IMR-90 (cell line): ENCODE measurements around the gene NPAS2. TPM values are rescaled to one million over a fixed set of nuclear protein-coding genes. Genes with fewer than 3 reads are reported as not detected.

Experiments
- ATAC-seq: fragments of 200-7000 bp; cut with Tn5 transposase; 2 replicates; pipeline ENCODE4 v1.9.1; 2020; ENCODE audit warnings: low read depth, mild to moderate bottlenecking, moderate library complexity
- BruUV-seq: library from RNA; stranded (reverse); fragments of 400-500 nt; replicated peaks from 2 replicates; lab custom pipeline; 2021; lab: Mats Ljungman, UMichigan
- CTCF ChIA-PET: fragments of 300-600 bp; formaldehyde crosslinking; extraction: SDS; loops from one replicate; lab custom pipeline; 2021; ENCODE audit warnings: antibody characterized with exemption; lab: Yijun Ruan, JAX
- POLR2A ChIA-PET: fragments of 300-600 bp; sonication (Branson Sonifier 250); formaldehyde crosslinking; loops from one replicate; lab custom pipeline; 2022; ENCODE audit warnings: antibody characterized with exemption; ENCODE audit not compliant: unreplicated experiment; lab: Charles Lee
- DNase-seq: peaks from one replicate; pipeline ENCODE4 v3.0.0; 2013
- H2AFZ ChIP-seq: replicated peaks from 2 replicates; pipeline ENCODE3; 2013; ENCODE audit warnings: low read length, mild to moderate bottlenecking; ENCODE audit not compliant: poor library complexity
- H2AK5ac ChIP-seq: 2 replicates; pipeline ENCODE4 v1.6.1; 2013; ENCODE audit warnings: low read depth, low read length, inconsistent platforms
- H2AK9ac ChIP-seq: replicated peaks from 2 replicates; pipeline ENCODE3; 2013; ENCODE audit warnings: mild to moderate bottlenecking, low read depth, low read length, moderate library complexity; ENCODE audit not compliant: poor library complexity
- H2BK120ac ChIP-seq: 2 replicates; pipeline ENCODE4 v1.6.1; 2013; ENCODE audit warnings: low read depth, low read length, inconsistent platforms
- H2BK15ac ChIP-seq: 3 replicates; pipeline ENCODE4 v1.6.1; 2013; ENCODE audit warnings: low read depth, low read length, inconsistent platforms
- H2BK20ac ChIP-seq: 2 replicates; pipeline ENCODE4 v1.6.1; 2013; ENCODE audit warnings: low read depth, mild to moderate bottlenecking, inconsistent platforms, low read length, moderate library complexity
- H2BK5ac ChIP-seq: 2 replicates; pipeline ENCODE4 v1.6.1; 2013; ENCODE audit warnings: mild to moderate bottlenecking, low read depth, low read length, inconsistent platforms; ENCODE audit not compliant: poor library complexity, severe bottlenecking
- H3K14ac ChIP-seq: replicated peaks from 2 replicates; pipeline ENCODE4 v1.6.1; 2013; ENCODE audit warnings: low read depth, low read length, inconsistent platforms
- H3K18ac ChIP-seq: 2 replicates; pipeline ENCODE4 v1.6.1; 2013; ENCODE audit warnings: low read depth, low read length, control low read depth
- H3K23ac ChIP-seq: 2 replicates; pipeline ENCODE4 v1.6.1; 2013; ENCODE audit warnings: low read depth, low read length, inconsistent platforms
- H3K27ac ChIP-seq: 2 replicates; pipeline ENCODE4 v1.5.1; 2013; ENCODE audit warnings: mild to moderate bottlenecking, control low read depth, low read length; ENCODE audit not compliant: insufficient read depth
- H3K27me3 ChIP-seq: 2 replicates; pipeline ENCODE4 v1.6.1; 2013; ENCODE audit warnings: low read length; ENCODE audit not compliant: control insufficient read depth, insufficient read depth
- H3K36me3 ChIP-seq: 2 replicates; pipeline ENCODE4 v1.6.1; 2013; ENCODE audit warnings: low read length, mixed read lengths; ENCODE audit not compliant: control insufficient read depth, insufficient read depth
- H3K4ac ChIP-seq: 2 replicates; pipeline ENCODE4 v1.6.1; 2013; ENCODE audit warnings: low read depth, low read length, inconsistent platforms
- H3K4me1 ChIP-seq: 2 replicates; pipeline ENCODE4 v1.6.1; 2013; ENCODE audit warnings: low read length, mixed read lengths; ENCODE audit not compliant: control insufficient read depth, insufficient read depth
- H3K4me2 ChIP-seq: 2 replicates; pipeline ENCODE4 v1.6.1; 2013; ENCODE audit warnings: low read depth, mild to moderate bottlenecking, control low read depth, low read length, moderate library complexity
- H3K4me3 ChIP-seq: 2 replicates; pipeline ENCODE4 v1.5.1; 2013; ENCODE audit warnings: low read depth, mild to moderate bottlenecking, control low read depth, low read length, moderate library complexity; ENCODE audit not compliant: insufficient read depth
- H3K56ac ChIP-seq: 2 replicates; pipeline ENCODE4 v1.6.1; 2013; ENCODE audit warnings: low read length, inconsistent platforms; ENCODE audit not compliant: insufficient read depth; ENCODE audit errors: extremely low read depth
- H3K79me1 ChIP-seq, 2 experiments: 2 replicates each; pipeline ENCODE4 v1.6.1; 2013; ENCODE audit warnings: low read length in 2 of 2, inconsistent platforms in 1 of 2, low read depth in 1 of 2
- H3K9ac ChIP-seq: 2 replicates; pipeline ENCODE4 v1.6.1; 2013; ENCODE audit warnings: low read depth, low read length, control low read depth
- H3K9me1 ChIP-seq: 2 replicates; pipeline ENCODE4 v1.6.1; 2013; ENCODE audit warnings: low read length, inconsistent platforms; ENCODE audit not compliant: insufficient read depth
- H3K9me3 ChIP-seq: 2 replicates; pipeline ENCODE4 v1.6.1; 2013; ENCODE audit warnings: low read length; ENCODE audit not compliant: control insufficient read depth, insufficient read depth
- H4K20me1 ChIP-seq: 2 replicates; pipeline ENCODE4 v1.6.1; 2013; ENCODE audit warnings: low read length, inconsistent platforms; ENCODE audit not compliant: insufficient read depth
- H4K5ac ChIP-seq: 2 replicates; pipeline ENCODE4 v1.6.1; 2013; ENCODE audit warnings: mild to moderate bottlenecking, low read depth, low read length, control low read depth
- H4K8ac ChIP-seq, 2 experiments: 2 replicates each; pipeline ENCODE4 v1.6.1; 2013; ENCODE audit warnings: low read depth in 2 of 2, low read length in 2 of 2, control low read depth in 1 of 2, inconsistent platforms in 1 of 2
- H4K91ac ChIP-seq: 2 replicates; pipeline ENCODE4 v1.6.1; 2013; ENCODE audit warnings: low read depth, low read length, inconsistent platforms; ENCODE audit not compliant: insufficient read depth
- BHLHE40 ChIP-seq: fragments of 150-350 bp; IDR thresholded peaks from 2 replicates; pipeline ENCODE4 v1.6.1; 2016; ENCODE audit warnings: mild to moderate bottlenecking, low read depth, low read length
- CEBPB ChIP-seq: IDR thresholded peaks from 2 replicates; pipeline ENCODE4 v1.6.1; 2012; ENCODE audit warnings: low read depth, low read length, improper control_type of control experiment
- CHD1 ChIP-seq: IDR thresholded peaks from 2 replicates; pipeline ENCODE4 v1.6.1; 2012; ENCODE audit warnings: low read depth, low read length, improper control_type of control experiment
- ELK1 ChIP-seq: fragments of 150-350 bp; IDR thresholded peaks from 2 replicates; pipeline ENCODE4 v1.6.1; 2016; ENCODE audit warnings: low read depth, mild to moderate bottlenecking, low read length, moderate library complexity, borderline replicate concordance
- MAFK ChIP-seq: IDR thresholded peaks from 2 replicates; pipeline ENCODE4 v1.6.1; 2012; ENCODE audit warnings: low read depth, low read length, improper control_type of control experiment
- MAZ ChIP-seq: IDR thresholded peaks from 2 replicates; pipeline ENCODE4 v1.6.1; 2012; ENCODE audit warnings: low read depth, mild to moderate bottlenecking, low read length, improper control_type of control experiment, moderate library complexity, borderline replicate concordance
- MXI1 ChIP-seq: IDR thresholded peaks from 2 replicates; pipeline ENCODE4 v1.6.1; 2012; ENCODE audit warnings: low read depth, mild to moderate bottlenecking, low read length, moderate library complexity, borderline replicate concordance
- NFE2L2 ChIP-seq: fragments of 150-350 bp; IDR thresholded peaks from 2 replicates; pipeline ENCODE4 v1.6.1; 2016; ENCODE audit warnings: low read depth, mild to moderate bottlenecking, low read length
- POLR2A ChIP-seq: IDR thresholded peaks from 2 replicates; pipeline ENCODE4 v1.6.1; 2012; ENCODE audit warnings: mild to moderate bottlenecking, low read depth, low read length
- RAD21 ChIP-seq: IDR thresholded peaks from 2 replicates; pipeline ENCODE4 v1.6.1; 2012; ENCODE audit warnings: low read length, improper control_type of control experiment
- RFX5 ChIP-seq: IDR thresholded peaks from 2 replicates; pipeline ENCODE4 v1.8.0; 2012; ENCODE audit warnings: low read depth, mild to moderate bottlenecking, low read length, moderate library complexity
- SMC3 ChIP-seq: fragments of 150-350 bp; IDR thresholded peaks from 2 replicates; pipeline ENCODE4 v1.6.1; 2016; ENCODE audit warnings: low read depth, mild to moderate bottlenecking, antibody characterized with exemption, low read length, moderate library complexity
- WGBS, 2 experiments: methylation state at CpG; one replicate each; pipeline versions ENCODE4 v1.1.5 to v1.1.7; 2013; ENCODE audit warnings: missing lambda C conversion rate in 2 of 2; ENCODE audit not compliant: insufficient read length in 1 of 2; ENCODE audit errors: extremely low coverage in 2 of 2; 5-methylcytosine and 5-hydroxymethylcytosine counted together
- dilution Hi-C: fragments of 300-500 bp; cut with HindIII; formaldehyde crosslinking; loops from one replicate; pipeline ENCODE4 v1.14.3; 2018; ENCODE audit warnings: low sequenced_read_pairs; ENCODE audit not compliant: unreplicated experiment
- in situ Hi-C: fragments of 300-500 bp; cut with MboI; formaldehyde crosslinking; loops from 3 replicates; pipeline ENCODE4 v1.14.3; 2019; ENCODE audit warnings: low sequenced_read_pairs, inconsistent platforms, mixed read lengths
- intact Hi-C: fragments of 100-400 bp; cut with micrococcal nuclease; formaldehyde crosslinking; loops from 2 replicates; pipeline ENCODE4 v1.10.0; 2022
- polyA plus RNA-seq, 3 experiments: library from polyadenylated mRNA; depleted of rRNA; stranded (reverse); fragments of >200 nt; gene quantifications; 2 replicates each; pipeline ENCODE4 v1.2.3, GENCODE V29; 2012; ENCODE audit warnings: low replicate concordance in 1 of 3
- total RNA-seq: library from RNA; depleted of rRNA; stranded (reverse); fragments of >200 nt; gene quantifications from 2 replicates; pipeline ENCODE4 v1.2.3, GENCODE V29; 2012

The NPAS2 gene
- total and polyA plus RNA-seq, 2 of the 4 experiments (the other 2 are of a cell fraction), result 5.2 to 14.8 TPM

- Histone ChIP-seq H4K20me1 (no peaks in the 10 kb centered on the region), H3K4me1 (peaks cover 6% of the 10 kb centered on the region; the same call in 1 of the 2 replicates), H3K9me3 (no peaks in the 10 kb centered on the region), H2BK20ac (no peak overlapping the region), H3K27ac (no peak overlapping the region), H2AK9ac (no peak overlapping the region), H2BK15ac (no peak overlapping the region), H3K18ac (no peak overlapping the region), H4K5ac (no peak overlapping the region), H3K23ac (no peak overlapping the region), H3K4me2 (no peak overlapping the region), H2AK5ac (no peak overlapping the region), H3K9me1 (0 out of 2 replicates have a peak, but pooled peaks cover 8% of the 10 kb centered on the region), H3K4me3 (no peak overlapping the region), H4K8ac (no peak overlapping the region), H3K36me3 (no peaks in the 10 kb centered on the region), H3K14ac (no peak overlapping the region), H3K27me3 (no peaks in the 10 kb centered on the region; the same call in 1 of the 2 replicates), H3K56ac (no peak overlapping the region), H2BK5ac (no peak overlapping the region), H4K91ac (no peak overlapping the region), H2AFZ (no peak overlapping the region), H3K79me1 (no peaks in the 10 kb centered on the region), H2BK120ac (no peak overlapping the region), H3K4ac (no peak overlapping the region), H3K9ac (no peak overlapping the region)
- no peak for DNase-seq
- no CpG with 5 or more reads among the region's 6 CpGs for WGBS, 2 experiments
- in situ Hi-C loops, result loop anchor here (25.0 kb wide), 1 partner anchor 191 kb away; no protein-coding TSS in a partner anchor
- intact Hi-C loops, result no loop called here
- TF ChIP-seq SMC3 (no peak), ELK1 (no peak), NFE2L2 (no peak), BHLHE40 (no peak), CEBPB (no peak), MAZ (no peak), CHD1 (no peak), MAFK (no peak), RAD21 (no peak), POLR2A (no peak), RFX5 (no peak), MXI1 (no peak)
- ChIA-PET POLR2A (no interaction called here), CTCF (no interaction called here)
- no peak for ATAC-seq
- BruUV-seq, result no TSS peak
- dilution Hi-C loops, result no loop called here
Observed at GRCh38 chr2:100803334-100803733, 16.6 kb upstream of the NPAS2 start.
